ENCODE data around the gene RNF207. TPM values are rescaled to one million over a fixed set of nuclear protein-coding genes. Genes with fewer than 3 reads are reported as not detected.

RNF207 gene
- total and polyA plus RNA-seq, 2 experiments from 2014 or later: 29.3 to 30.9 TPM

DNA sequence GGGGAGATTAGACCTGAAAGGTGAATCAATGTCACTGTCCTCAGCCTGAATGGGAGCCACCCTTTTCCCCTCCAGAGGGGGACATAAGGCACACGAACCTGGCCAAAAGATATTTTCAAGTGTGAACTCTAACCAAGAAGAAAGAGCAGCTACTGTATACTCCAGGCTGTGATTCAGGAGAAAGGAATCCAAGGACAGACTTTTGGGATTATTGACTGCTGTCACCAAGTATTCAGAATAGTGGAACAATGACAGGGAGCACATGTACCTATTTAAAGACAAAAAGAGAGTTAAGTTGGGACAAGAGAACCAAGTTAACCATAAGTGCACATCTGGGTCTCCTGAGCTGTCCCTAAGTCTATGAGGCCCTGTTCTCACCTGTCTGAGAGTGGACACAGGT lies 27.5 kb downstream of the RNF207 start:
- no peak for DNase-seq (ENCODE audit: low spot score)

DNA sequence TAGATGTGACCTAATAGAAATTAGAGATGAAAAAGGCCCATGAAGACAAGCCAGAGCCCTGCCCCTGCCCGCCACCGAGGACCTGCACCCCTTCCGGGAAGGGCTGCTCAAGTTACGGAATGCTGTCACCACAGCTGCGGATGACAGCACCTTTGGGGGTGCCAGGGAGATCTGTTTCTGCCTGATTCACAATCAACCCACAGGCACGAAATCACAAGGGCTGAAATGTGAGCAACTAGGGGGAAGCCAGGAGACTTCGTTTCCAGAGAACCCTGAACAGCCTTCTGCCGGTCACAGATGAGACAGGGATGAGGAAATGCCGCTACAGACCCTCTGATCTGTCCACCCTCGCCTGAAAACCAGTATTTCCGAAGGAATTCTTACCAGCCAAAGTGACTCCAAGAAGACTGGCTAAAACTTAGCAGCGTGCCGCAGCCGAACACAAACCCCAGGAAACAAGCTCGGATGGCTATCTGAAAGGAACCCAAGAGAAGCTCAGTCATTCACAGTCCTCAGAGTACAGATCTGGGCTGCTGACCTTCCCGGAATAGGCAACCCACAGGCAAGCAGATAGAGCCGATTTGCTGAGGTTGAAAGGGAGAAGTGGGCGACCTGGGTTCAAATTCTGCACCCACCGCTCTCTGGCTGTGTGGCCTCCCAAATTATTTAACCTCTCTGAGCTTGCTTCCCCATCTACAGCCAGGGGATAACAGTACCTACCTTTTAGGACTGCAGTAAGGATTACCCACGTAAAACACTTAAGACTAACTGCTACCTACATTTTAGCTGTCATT lies 28.8 kb downstream of the RNF207 start:
- H3K79me2 ChIP-seq: peaks cover 32% of the 10 kb centered on the region
- H3K4me3 ChIP-seq: peak overlapping the region; percentile 81
- TF ChIP-seq, protein P1, sequence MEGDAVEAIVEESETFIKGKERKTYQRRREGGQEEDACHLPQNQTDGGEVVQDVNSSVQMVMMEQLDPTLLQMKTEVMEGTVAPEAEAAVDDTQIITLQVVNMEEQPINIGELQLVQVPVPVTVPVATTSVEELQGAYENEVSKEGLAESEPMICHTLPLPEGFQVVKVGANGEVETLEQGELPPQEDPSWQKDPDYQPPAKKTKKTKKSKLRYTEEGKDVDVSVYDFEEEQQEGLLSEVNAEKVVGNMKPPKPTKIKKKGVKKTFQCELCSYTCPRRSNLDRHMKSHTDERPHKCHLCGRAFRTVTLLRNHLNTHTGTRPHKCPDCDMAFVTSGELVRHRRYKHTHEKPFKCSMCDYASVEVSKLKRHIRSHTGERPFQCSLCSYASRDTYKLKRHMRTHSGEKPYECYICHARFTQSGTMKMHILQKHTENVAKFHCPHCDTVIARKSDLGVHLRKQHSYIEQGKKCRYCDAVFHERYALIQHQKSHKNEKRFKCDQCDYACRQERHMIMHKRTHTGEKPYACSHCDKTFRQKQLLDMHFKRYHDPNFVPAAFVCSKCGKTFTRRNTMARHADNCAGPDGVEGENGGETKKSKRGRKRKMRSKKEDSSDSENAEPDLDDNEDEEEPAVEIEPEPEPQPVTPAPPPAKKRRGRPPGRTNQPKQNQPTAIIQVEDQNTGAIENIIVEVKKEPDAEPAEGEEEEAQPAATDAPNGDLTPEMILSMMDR (IDR thresholded peaks at IDR 0.05; ENCODE audit: poor library complexity): no peak
- no peak for TF ChIP-seq EZH2phosphoT487 (IDR thresholded peaks at IDR 0.05; ENCODE audit: low read depth, severe bottlenecking, unreplicated experiment)
- no peak for TF ChIP-seq EZH2 (IDR thresholded peaks at IDR 0.05; ENCODE audit: borderline replicate concordance)
- 40% methylated on average over 20 of the region's 20 CpGs for WGBS (ENCODE audit: low lambda C conversion rate, missing lambda C conversion rate)
- peak overlapping the region; percentile 55 for H3K27ac ChIP-seq
- peaks cover 7% of the 10 kb centered on the region for H3K27me3 ChIP-seq
- no peak for DNase-seq (ENCODE audit: low spot score)
- no peaks in the 10 kb centered on the region for H3K9me3 ChIP-seq (ENCODE audit: low read depth)
- no peaks in the 10 kb centered on the region for H3K36me3 ChIP-seq (replicated peaks; ENCODE audit: insufficient read depth, low read depth)
- no peaks in the 10 kb centered on the region for H4K20me1 ChIP-seq (ENCODE audit: insufficient read depth, poor library complexity, severe bottlenecking)
- H3K4me2 ChIP-seq: peak overlapping the region; percentile 94
- peak overlapping the region; percentile 33 for H2AFZ ChIP-seq
- H3K9me2 ChIP-seq (replicated peaks; ENCODE audit: insufficient read depth): no peaks in the 10 kb centered on the region
- H3K4me1 ChIP-seq (ENCODE audit: insufficient read depth): peaks cover 11% of the 10 kb centered on the region

More for the DNA sequence above, 27.5 kb downstream of the RNF207 start:
- Histone ChIP-seq H3K4me3 (no peak overlapping the region), H3K9me3 (ENCODE audit: low read depth) (no peaks in the 10 kb centered on the region), H3K4me2 (no peak overlapping the region), H3K4me1 (ENCODE audit: insufficient read depth) (peaks cover 11% of the 10 kb centered on the region), H2AFZ (no peak overlapping the region), H3K27ac (no peak overlapping the region), H3K9me2 (replicated peaks; ENCODE audit: insufficient read depth) (no peaks in the 10 kb centered on the region), H3K27me3 (peaks cover under 1% of the 10 kb centered on the region), H3K79me2 (peaks cover 32% of the 10 kb centered on the region), H4K20me1 (ENCODE audit: insufficient read depth, poor library complexity, severe bottlenecking) (no peaks in the 10 kb centered on the region), H3K36me3 (replicated peaks; ENCODE audit: insufficient read depth, low read depth) (no peaks in the 10 kb centered on the region)
- 86% methylated on average over 1 of the region's 1 CpG for WGBS (ENCODE audit: low lambda C conversion rate, missing lambda C conversion rate)
- no peak for TF ChIP-seq EZH2phosphoT487 (IDR thresholded peaks at IDR 0.05; ENCODE audit: low read depth, severe bottlenecking, unreplicated experiment)
- no peak for TF ChIP-seq EZH2 (IDR thresholded peaks at IDR 0.05; ENCODE audit: borderline replicate concordance)
- TF ChIP-seq, protein P1 (IDR thresholded peaks at IDR 0.05; ENCODE audit: poor library complexity): no peak

DNA sequence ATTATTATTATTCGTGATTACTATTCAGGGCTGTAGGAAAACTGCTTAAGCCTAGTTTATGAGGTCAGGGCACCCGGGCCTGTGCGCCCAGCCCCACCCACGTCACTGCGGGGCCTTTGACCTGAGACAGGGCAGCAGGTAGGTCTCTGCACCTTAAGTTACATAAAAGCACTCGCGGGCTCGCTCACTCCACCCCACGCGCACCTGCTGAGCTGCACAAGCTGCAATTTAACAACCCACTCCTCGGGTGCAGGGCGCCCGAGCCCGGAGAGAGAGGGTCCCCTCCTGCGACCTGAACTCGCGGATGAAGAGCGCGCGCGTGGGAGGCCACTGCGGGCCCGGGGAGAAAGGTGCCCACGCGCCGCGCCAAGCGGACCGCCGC lies 29.4 kb downstream of the RNF207 start:
- Histone ChIP-seq H3K9me3 (ENCODE audit: low read depth) (no peaks in the 10 kb centered on the region), H3K4me1 (ENCODE audit: insufficient read depth) (peaks cover 15% of the 10 kb centered on the region), H3K4me3 (peak overlapping the region; percentile 81), H3K79me2 (peaks cover 32% of the 10 kb centered on the region), H3K27me3 (peaks cover 13% of the 10 kb centered on the region), H3K27ac (peak overlapping the region; percentile 55), H3K4me2 (peak overlapping the region; percentile 94), H3K36me3 (replicated peaks; ENCODE audit: insufficient read depth, low read depth) (no peaks in the 10 kb centered on the region), H2AFZ (peak overlapping the region; percentile 33), H3K9me2 (replicated peaks; ENCODE audit: insufficient read depth) (no peaks in the 10 kb centered on the region), H4K20me1 (ENCODE audit: insufficient read depth, poor library complexity, severe bottlenecking) (no peaks in the 10 kb centered on the region)
- peak; percentile 37 for DNase-seq (ENCODE audit: low spot score)
- TF ChIP-seq, protein P1 (IDR thresholded peaks at IDR 0.05; ENCODE audit: poor library complexity): no peak
- no peak for TF ChIP-seq EZH2phosphoT487 (IDR thresholded peaks at IDR 0.05; ENCODE audit: low read depth, severe bottlenecking, unreplicated experiment)
- no peak for TF ChIP-seq EZH2 (IDR thresholded peaks at IDR 0.05; ENCODE audit: borderline replicate concordance)
- WGBS (ENCODE audit: low lambda C conversion rate, missing lambda C conversion rate): 0% methylated on average over 26 of the region's 30 CpGs
